Activated CD4-positive, alpha-beta T cell treated with anti-CD3 and anti-CD28 coated beads, Interleukin-2, amount 10 ng/mL, durations not matched to agents 7 days and 5 days (primary cell): ENCODE results near the gene TEAD4. TPM values are rescaled to one million over a fixed set of nuclear protein-coding genes. Genes with fewer than 3 reads are reported as not detected.

Experiments
- CTCF ChIA-PET: fragments of 350-600 bp; sonication (Branson Sonifier 250); formaldehyde crosslinking; loops from one replicate; lab custom pipeline; 2021; ENCODE audit warnings: antibody characterized with exemption; lab: Charles Lee
- POLR2A ChIA-PET: fragments of 350-600 bp; sonication (Branson Sonifier 250); formaldehyde crosslinking; loops from one replicate; lab custom pipeline; 2021; ENCODE audit warnings: antibody characterized with exemption; lab: Charles Lee
- DNase-seq: peaks from one replicate; pipeline ENCODE4 v3.0.0-alpha.2; 2020
- H3K27ac Mint-ChIP-seq: one replicate; pipeline ENCODE4 v1.8.0; 2021; ENCODE audit warnings: mild to moderate bottlenecking, moderate library complexity, mixed read lengths
- H3K27me3 Mint-ChIP-seq: one replicate; pipeline ENCODE4 v1.8.0; 2021; ENCODE audit warnings: mixed read lengths
- H3K36me3 Mint-ChIP-seq: one replicate; pipeline ENCODE4 v1.8.0; 2021; ENCODE audit warnings: low read depth, mixed read lengths
- H3K4me1 Mint-ChIP-seq: one replicate; pipeline ENCODE4 v1.8.0; 2021; ENCODE audit warnings: mixed read lengths
- H3K4me3 Mint-ChIP-seq: one replicate; pipeline ENCODE4 v1.8.0; 2021; ENCODE audit warnings: mild to moderate bottlenecking, moderate library complexity, mixed read lengths
- H3K9me3 Mint-ChIP-seq: one replicate; pipeline ENCODE4 v1.8.0; 2021; ENCODE audit warnings: mixed read lengths
- total RNA-seq, 2 experiments: library from RNA; stranded (reverse); gene quantifications; one replicate each; pipeline ENCODE4 v1.2.3, GENCODE V29; 2021

Gene TEAD4
- total RNA-seq, 2 experiments from 2014 or later = 0.69 to 1.00 TPM

- no peak overlapping the region for H3K4me3 Mint-ChIP-seq
- no peaks in the 10 kb centered on the region for H3K27me3 Mint-ChIP-seq
- DNase-seq = no peak
- H3K4me1 Mint-ChIP-seq = no peaks in the 10 kb centered on the region
- CTCF ChIA-PET = no interaction called here
- H3K27ac Mint-ChIP-seq = no peak overlapping the region
- H3K9me3 Mint-ChIP-seq = no peaks in the 10 kb centered on the region
- H3K36me3 Mint-ChIP-seq = no peaks in the 10 kb centered on the region
- POLR2A ChIA-PET = no interaction called here
These were observed 51.2 kb downstream of the TEAD4 start for GRCh38 chr12:3010214-3010930.

DNA sequence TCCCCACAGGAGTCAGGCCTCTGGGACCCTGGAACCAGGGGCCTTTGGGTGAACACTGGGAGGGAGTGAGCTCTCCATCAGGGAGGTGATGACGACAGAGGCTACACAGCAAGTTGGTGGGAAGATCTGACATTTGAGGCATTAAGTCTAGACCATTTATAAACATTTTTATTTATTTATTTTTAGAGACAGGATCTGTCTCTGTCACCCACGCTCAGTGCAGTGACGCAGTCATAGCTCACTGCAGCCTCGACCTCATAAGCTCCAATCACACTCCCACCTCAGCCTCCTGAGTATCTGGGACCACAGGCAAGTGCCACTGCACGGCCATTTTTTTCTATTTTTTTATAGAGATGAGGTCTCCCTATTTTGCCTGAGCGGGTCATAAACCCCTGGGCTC is 53.6 kb downstream of the TEAD4 start:
- ChIA-PET CTCF (interaction anchor here (0.5 kb wide), 1 partner anchor 997 kb away, joined by 4 read pairs; no protein-coding TSS in a partner anchor), POLR2A (no interaction called here)
- Mint-ChIP-seq H3K4me1 (no peaks in the 10 kb centered on the region), H3K27me3 (peaks cover 2% of the 10 kb centered on the region), H3K27ac (no peak overlapping the region), H3K36me3 (no peaks in the 10 kb centered on the region), H3K4me3 (no peak overlapping the region), H3K9me3 (no peaks in the 10 kb centered on the region)
- DNase-seq = no peak

DNA sequence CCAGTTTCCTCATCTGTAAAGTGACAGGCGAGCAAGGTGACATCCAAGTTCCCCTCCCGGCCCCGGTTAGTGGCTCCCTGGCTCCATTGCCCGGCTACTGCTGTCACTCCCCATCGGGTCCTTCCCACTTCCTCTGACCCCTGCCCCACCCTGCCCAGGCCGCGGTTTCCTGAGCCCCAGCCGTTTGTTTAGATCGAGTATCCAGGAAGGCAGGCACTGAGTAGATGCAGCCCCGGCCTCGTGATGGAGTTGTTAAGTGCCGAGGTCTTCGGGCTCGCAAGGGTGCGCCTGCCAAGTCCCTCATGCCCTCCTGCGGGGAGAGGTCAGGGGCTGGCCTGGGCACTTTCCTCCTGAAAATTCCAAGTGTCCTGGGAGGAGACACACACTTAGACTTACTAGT is 55.4 kb downstream of the TEAD4 start:
- CTCF ChIA-PET = interaction anchor here (1.6 kb wide), 1 partner anchor 19 kb away, joined by 3 read pairs; no protein-coding TSS in a partner anchor
- Mint-ChIP-seq H3K27ac (no peak overlapping the region), H3K4me1 (no peaks in the 10 kb centered on the region), H3K4me3 (no peak overlapping the region), H3K27me3 (peaks cover 2% of the 10 kb centered on the region), H3K9me3 (no peaks in the 10 kb centered on the region), H3K36me3 (no peaks in the 10 kb centered on the region)
- POLR2A ChIA-PET = no interaction called here
- no peak for DNase-seq

DNA sequence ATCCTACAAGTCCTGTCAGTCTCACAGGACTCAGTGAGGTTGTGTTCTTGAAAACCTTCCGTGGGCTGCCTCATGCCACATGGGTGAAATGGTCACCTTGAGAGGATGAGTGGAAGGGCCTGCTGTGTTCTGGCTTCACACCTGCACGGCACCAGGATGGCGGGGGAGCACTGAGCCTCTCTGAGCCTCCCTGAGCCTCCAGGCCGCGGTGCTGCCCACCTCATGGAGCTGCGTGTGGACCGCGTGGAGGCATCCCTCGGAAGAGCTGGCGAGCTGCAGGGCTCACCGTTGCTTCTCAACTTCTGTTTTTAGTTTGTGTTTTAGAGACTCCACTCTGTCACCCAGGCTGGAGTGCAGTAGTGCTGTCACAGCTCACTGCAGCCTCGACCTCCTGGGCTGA is 56.2 kb downstream of the TEAD4 start:
- ChIA-PET CTCF (no interaction called here), POLR2A (no interaction called here)
- no peak for DNase-seq
- Mint-ChIP-seq H3K4me1 (no peaks in the 10 kb centered on the region), H3K9me3 (no peaks in the 10 kb centered on the region), H3K27ac (no peak overlapping the region), H3K36me3 (no peaks in the 10 kb centered on the region), H3K27me3 (peaks cover 2% of the 10 kb centered on the region), H3K4me3 (no peak overlapping the region)

DNA sequence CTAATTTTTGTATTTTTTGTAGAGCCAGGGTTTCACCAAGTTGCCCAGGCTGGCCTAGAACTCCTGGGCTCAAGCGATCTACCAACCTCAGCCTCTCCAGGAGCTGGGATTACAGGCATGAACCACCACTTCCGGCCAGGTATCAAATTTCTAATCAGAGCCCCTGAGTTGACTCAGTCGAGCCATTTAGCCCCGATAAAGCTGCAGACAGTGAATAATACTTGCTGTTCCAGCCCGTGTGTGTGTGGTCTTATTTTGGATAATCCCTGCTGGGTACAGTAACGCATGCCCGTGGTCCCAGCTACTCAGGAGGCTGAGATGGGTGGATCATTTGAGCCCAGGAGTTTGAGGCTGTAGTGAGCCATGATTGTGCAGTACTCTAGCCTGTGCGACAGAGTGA is 57.0 kb downstream of the TEAD4 start:
- H3K36me3 Mint-ChIP-seq = no peaks in the 10 kb centered on the region
- no peaks in the 10 kb centered on the region for H3K4me1 Mint-ChIP-seq
- no peak for DNase-seq
- H3K4me3 Mint-ChIP-seq = no peak overlapping the region
- CTCF ChIA-PET = no interaction called here
- peaks cover 2% of the 10 kb centered on the region for H3K27me3 Mint-ChIP-seq
- POLR2A ChIA-PET = no interaction called here
- no peak overlapping the region for H3K27ac Mint-ChIP-seq
- no peaks in the 10 kb centered on the region for H3K9me3 Mint-ChIP-seq

DNA sequence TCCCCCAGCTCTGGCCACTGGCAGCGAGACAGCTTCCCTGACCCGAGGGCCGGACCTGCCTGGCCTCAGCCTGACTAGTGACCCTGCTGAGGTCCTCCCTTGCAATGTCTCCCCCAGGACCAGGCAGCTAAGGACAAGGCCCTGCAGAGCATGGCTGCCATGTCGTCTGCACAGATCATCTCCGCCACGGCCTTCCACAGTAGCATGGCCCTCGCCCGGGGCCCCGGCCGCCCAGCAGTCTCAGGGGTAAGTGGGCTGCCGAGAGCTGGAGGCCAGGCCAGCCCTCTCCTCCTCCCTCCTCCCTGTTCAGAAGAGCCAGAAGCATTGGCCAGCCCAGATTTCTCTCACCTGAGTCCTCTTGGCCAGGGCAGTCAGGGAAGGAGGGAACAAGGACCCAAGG is 58.1 kb downstream of the TEAD4 start:
- POLR2A ChIA-PET = no interaction called here
- H3K27ac Mint-ChIP-seq = no peak overlapping the region
- H3K4me1 Mint-ChIP-seq = no peaks in the 10 kb centered on the region
- no peak for DNase-seq
- no peaks in the 10 kb centered on the region for H3K9me3 Mint-ChIP-seq
- no peak overlapping the region for H3K4me3 Mint-ChIP-seq
- CTCF ChIA-PET = interaction anchor here (0.9 kb wide), 1 partner anchor 13 kb away, joined by 3 read pairs; no protein-coding TSS in a partner anchor
- H3K27me3 Mint-ChIP-seq = peaks cover 2% of the 10 kb centered on the region
- H3K36me3 Mint-ChIP-seq = no peaks in the 10 kb centered on the region

- H3K4me1 Mint-ChIP-seq = no peaks in the 10 kb centered on the region
- DNase-seq = no peak
- H3K27me3 Mint-ChIP-seq = peaks cover 2% of the 10 kb centered on the region
- no peak overlapping the region for H3K4me3 Mint-ChIP-seq
- H3K36me3 Mint-ChIP-seq = no peaks in the 10 kb centered on the region
- no peaks in the 10 kb centered on the region for H3K9me3 Mint-ChIP-seq
- ChIA-PET CTCF (interaction anchor here (0.6 to 0.9 kb wide), 2 partner anchors 12 to 1291 kb away, joined by 3 to 4 read pairs; no protein-coding TSS in a partner anchor), POLR2A (no interaction called here)
- H3K27ac Mint-ChIP-seq = no peak overlapping the region
These were observed 59.2 kb downstream of the TEAD4 start for GRCh38 chr12:3018284-3019004.

- Mint-ChIP-seq H3K4me3 (no peak overlapping the region), H3K4me1 (no peaks in the 10 kb centered on the region), H3K27ac (no peak overlapping the region), H3K36me3 (no peaks in the 10 kb centered on the region), H3K9me3 (no peaks in the 10 kb centered on the region), H3K27me3 (peaks cover 2% of the 10 kb centered on the region)
- POLR2A ChIA-PET = no interaction called here
- no peak for DNase-seq
- CTCF ChIA-PET = no interaction called here
These were observed 59.9 kb downstream of the TEAD4 start for GRCh38 chr12:3019005-3019680.

DNA sequence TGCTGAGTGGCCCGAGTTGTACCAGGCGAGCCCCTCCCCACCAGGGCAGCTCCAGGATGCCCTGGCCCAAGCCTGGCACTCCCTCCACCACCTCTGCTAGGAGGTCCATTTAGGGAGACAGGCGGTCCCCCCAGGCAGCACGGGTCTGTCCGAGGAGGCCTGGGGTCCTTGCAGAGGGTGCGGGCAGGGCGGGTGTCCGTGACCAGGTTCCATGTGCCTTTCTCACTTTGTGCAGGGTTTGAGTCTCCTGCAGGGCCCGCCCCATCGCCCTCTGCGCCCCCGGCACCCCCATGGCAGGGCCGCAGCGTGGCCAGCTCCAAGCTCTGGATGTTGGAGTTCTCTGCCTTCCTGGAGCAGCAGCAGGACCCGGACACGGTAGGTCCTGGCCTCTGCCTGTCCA is 61.2 kb downstream of the TEAD4 start:
- no peak overlapping the region for H3K4me3 Mint-ChIP-seq
- ChIA-PET CTCF (no interaction called here), POLR2A (no interaction called here)
- peaks cover 2% of the 10 kb centered on the region for H3K27me3 Mint-ChIP-seq
- no peaks in the 10 kb centered on the region for H3K9me3 Mint-ChIP-seq
- no peaks in the 10 kb centered on the region for H3K36me3 Mint-ChIP-seq
- H3K27ac Mint-ChIP-seq = no peak overlapping the region
- no peaks in the 10 kb centered on the region for H3K4me1 Mint-ChIP-seq
- no peak for DNase-seq

DNA sequence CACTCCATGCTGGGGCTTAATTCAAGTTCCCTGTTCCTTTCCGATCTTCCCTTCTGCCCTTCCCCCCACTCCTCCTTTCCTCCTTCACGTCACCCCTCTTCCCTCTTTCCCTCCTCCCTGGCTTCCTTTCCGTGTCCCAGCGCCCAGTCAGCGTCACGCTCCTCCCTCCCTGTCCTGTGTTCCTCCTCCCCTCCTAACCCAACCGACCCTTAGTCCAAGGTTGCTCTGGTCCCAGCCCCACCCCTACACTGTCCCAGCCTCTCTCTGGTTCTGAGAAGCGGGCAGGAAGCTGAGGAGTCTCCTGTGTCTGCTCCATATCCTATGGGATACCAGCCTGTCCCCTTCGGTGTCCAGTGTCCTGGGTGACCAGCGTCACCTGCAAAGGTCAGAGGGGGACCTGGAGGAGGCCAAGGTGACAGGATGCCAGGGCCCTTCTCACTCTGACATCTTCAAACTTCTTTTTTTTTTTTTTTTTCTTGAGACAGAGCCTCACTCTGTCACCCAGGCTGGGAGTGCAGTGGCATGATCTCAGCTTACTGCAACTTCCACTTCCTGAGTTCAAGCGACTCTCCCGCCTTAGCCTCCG is 61.7 kb downstream of the TEAD4 start:
- no peaks in the 10 kb centered on the region for H3K27me3 Mint-ChIP-seq
- CTCF ChIA-PET = no interaction called here
- no peak for DNase-seq
- no peak overlapping the region for H3K4me3 Mint-ChIP-seq
- no peaks in the 10 kb centered on the region for H3K9me3 Mint-ChIP-seq
- POLR2A ChIA-PET = no interaction called here
- no peak overlapping the region for H3K27ac Mint-ChIP-seq
- H3K4me1 Mint-ChIP-seq = no peaks in the 10 kb centered on the region
- H3K36me3 Mint-ChIP-seq = no peaks in the 10 kb centered on the region

DNA sequence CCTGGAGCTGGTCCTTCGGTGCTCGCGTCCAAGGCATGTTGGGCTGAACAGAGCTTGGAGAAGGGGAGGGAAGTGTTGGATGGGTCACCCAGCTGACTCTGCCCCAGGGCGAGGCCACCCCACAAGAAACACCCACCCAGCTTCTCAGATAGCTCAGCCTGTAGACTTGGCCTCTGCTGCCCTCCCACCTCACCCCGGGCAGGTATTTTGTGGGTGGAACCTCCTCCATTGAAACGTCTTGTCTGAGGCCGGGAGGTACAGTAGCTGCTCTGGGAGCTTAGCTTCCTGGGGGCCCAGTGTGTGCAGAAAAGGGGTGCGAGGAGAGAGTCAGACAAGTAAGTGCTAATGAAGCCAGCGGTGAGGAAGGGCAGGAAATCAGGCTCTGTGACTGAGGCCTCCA is 63.2 kb downstream of the TEAD4 start:
- Mint-ChIP-seq H3K9me3 (no peaks in the 10 kb centered on the region), H3K4me1 (no peaks in the 10 kb centered on the region), H3K4me3 (no peak overlapping the region), H3K27ac (no peak overlapping the region), H3K27me3 (peaks cover 2% of the 10 kb centered on the region), H3K36me3 (no peaks in the 10 kb centered on the region)
- ChIA-PET CTCF (interaction anchor here (0.8 kb wide), 1 partner anchor 18 kb away, joined by 3 read pairs; no protein-coding TSS in a partner anchor), POLR2A (interaction anchor here (1.0 kb wide), 1 partner anchor 10 kb away, joined by 4 read pairs; no protein-coding TSS in a partner anchor)
- DNase-seq = no peak

DNA sequence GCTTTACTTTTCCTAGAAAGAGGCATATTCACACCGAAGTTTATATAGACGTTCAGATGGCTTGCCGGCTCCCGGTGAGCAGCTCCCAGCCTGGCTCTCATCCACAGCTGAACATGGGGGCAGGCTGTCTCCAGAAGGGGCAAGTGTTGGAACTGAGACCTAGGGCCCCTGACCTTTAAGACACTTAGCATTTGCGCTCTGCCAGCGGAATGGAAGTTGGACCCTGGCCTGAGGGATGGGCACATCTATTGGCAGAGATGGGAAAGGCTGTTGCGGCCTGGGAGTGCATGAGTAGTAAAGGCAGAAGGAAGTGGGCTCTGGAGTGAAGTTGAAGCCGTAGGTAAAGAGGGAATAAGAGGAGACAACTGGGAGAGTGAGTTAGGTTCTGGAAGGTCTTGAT is 63.8 kb downstream of the TEAD4 start:
- POLR2A ChIA-PET = interaction anchor here (1.0 kb wide), 1 partner anchor 11 kb away, joined by 4 read pairs; no protein-coding TSS in a partner anchor
- Mint-ChIP-seq H3K36me3 (no peaks in the 10 kb centered on the region), H3K4me3 (no peak overlapping the region), H3K27me3 (peaks cover 2% of the 10 kb centered on the region), H3K4me1 (no peaks in the 10 kb centered on the region), H3K27ac (no peak overlapping the region), H3K9me3 (no peaks in the 10 kb centered on the region)
- CTCF ChIA-PET = interaction anchor here (0.7 to 0.8 kb wide), 2 partner anchors 18 to 96 kb away, joined by 3 read pairs; no protein-coding TSS in a partner anchor
- no peak for DNase-seq
